Measurements from ENCODE around the gene PAK1. TPM values are rescaled to one million over a fixed set of nuclear protein-coding genes. Genes with fewer than 3 reads are reported as not detected.

The PAK1 gene
- total and polyA plus RNA-seq, 2 of the 8 experiments (the other 6 are each of a cell fraction or from before 2014, with no cell fraction given): 87.7 to 151 TPM

DNA sequence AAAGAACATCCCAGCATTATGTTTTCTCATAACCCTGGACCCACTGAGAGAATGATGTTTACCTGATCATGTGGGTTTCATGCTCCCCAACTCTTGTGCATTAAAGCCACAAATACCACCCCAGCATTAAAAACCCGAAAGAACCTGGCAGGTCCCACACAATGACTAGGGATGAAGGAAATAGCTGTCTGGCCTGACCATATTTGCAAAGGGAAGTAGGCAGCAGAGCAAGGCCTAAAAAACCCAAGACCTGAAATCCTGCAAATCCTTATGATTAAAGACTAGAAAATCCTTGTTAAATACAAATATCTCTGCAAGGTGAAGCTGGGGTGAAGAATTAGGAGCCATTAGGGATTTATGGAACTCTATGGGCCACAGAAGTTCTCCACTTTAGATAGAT lies 23.7 kb downstream of the PAK1 start:
- H2BK15ac ChIP-seq (ENCODE audit: low read length): no peak overlapping the region
- H2AFZ ChIP-seq (ENCODE audit: low read length): no peak overlapping the region
- no peak overlapping the region for H3K18ac ChIP-seq (ENCODE audit: extremely low read depth, low read length)
- POLR2A ChIA-PET (ENCODE audit: partially characterized antibody): interaction anchor here (0.7 to 5.3 kb wide), 3 partner anchors 10 to 92 kb away, joined by 3 to 19 read pairs (median 3); no protein-coding TSS in a partner anchor
- no peak overlapping the region for H3K14ac ChIP-seq (ENCODE audit: insufficient read length)
- peaks cover 0 to 3% (median 0%) of the 10 kb centered on the region in 4 experiments; a peak in 1 of 8 replicates for H3K36me3 ChIP-seq (ENCODE audit: control insufficient read depth in 2 of 4, insufficient read depth in 4 of 4, low read length in 3 of 4)
- H4K20me1 ChIP-seq (replicated peaks in 1 of 2; ENCODE audit: control insufficient read depth in 1 of 2, insufficient read depth in 2 of 2, low read length in 2 of 2): no peaks in the 10 kb centered on the region
- no peak overlapping the region for H3K9ac ChIP-seq (replicated peaks in 1 of 4; ENCODE audit: extremely low read depth in 1 of 4, low read depth in 3 of 4, low read length in 3 of 4)
- H4K8ac ChIP-seq (ENCODE audit: extremely low read depth, insufficient read depth, low read length): no peak overlapping the region
- no peak overlapping the region for H3K23ac ChIP-seq (ENCODE audit: insufficient read length)
- H3K4me1 ChIP-seq (replicated peaks in 1 of 4; ENCODE audit: control insufficient read depth in 3 of 4, insufficient read depth in 4 of 4, low read length in 3 of 4): peaks cover 0 to 21% (median 9%) of the 10 kb centered on the region in 4 experiments; a peak in 6 of 7 replicates
- no peak overlapping the region for H3K4ac ChIP-seq (replicated peaks; ENCODE audit: insufficient read length, low read depth, low read length)
- no peaks in the 10 kb centered on the region; the same call in 1 of the 2 replicates for H3K79me1 ChIP-seq (ENCODE audit: low read depth, low read length)
- H2BK20ac ChIP-seq (ENCODE audit: low read length): no peak overlapping the region
- H3K9me3 ChIP-seq (ENCODE audit: insufficient read depth in 2 of 2, low read depth in 1 of 2, low read length in 1 of 2): no peaks in the 10 kb centered on the region
- no peak overlapping the region for H3K56ac ChIP-seq (replicated peaks; ENCODE audit: insufficient read length, low read depth, low read length)
- FAIRE-seq (no peak), DNase-seq (ENCODE audit: low read depth in 1 of 2, low spot score in 2 of 2) (no peak)
- no peaks in the 10 kb centered on the region for H3K27me3 ChIP-seq (replicated peaks in 1 of 4; ENCODE audit: control insufficient read depth in 3 of 4, extremely low read depth in 1 of 4, insufficient read depth in 3 of 4, low read length in 3 of 4)
- CTCF ChIA-PET (ENCODE audit: partially characterized antibody): interaction anchor here (1.6 kb wide), 1 partner anchor 21 kb away, joined by 9 read pairs; no protein-coding TSS in a partner anchor
- no peak overlapping the region for H3K4me3 ChIP-seq (ENCODE audit: extremely low read depth in 1 of 4, insufficient read depth in 2 of 4, low read depth in 3 of 4, low read length in 4 of 4)
- no peak for TF ChIP-seq KDM1A (IDR thresholded peaks at IDR 0.05; ENCODE audit: borderline replicate concordance, low read length)
- TF ChIP-seq SP4 (IDR thresholded peaks at IDR 0.05; ENCODE audit: low read length): no peak
- no peak for TF ChIP-seq POLR2AphosphoS5 (IDR thresholded peaks at IDR 0.05; ENCODE audit: low read depth, low read length)
- TF ChIP-seq NANOG (IDR thresholded peaks at IDR 0.05; ENCODE audit: insufficient read depth, low read depth, low read length, poor library complexity, severe bottlenecking): no peak
- TF ChIP-seq TAF1 (IDR thresholded peaks at IDR 0.05; ENCODE audit: low read depth, low read length): no peak
- no peak for TF ChIP-seq BRCA1 (IDR thresholded peaks at IDR 0.05; ENCODE audit: low read depth, low read length)
- no peak for TF ChIP-seq SP2 (IDR thresholded peaks at IDR 0.05; ENCODE audit: low read length)
- no peak for TF ChIP-seq CHD2 (IDR thresholded peaks at IDR 0.05; ENCODE audit: low read length)
- no peak for TF ChIP-seq SIN3A (conservative IDR thresholded peaks at IDR 0.05 in 1 of 2, IDR thresholded peaks at IDR 0.05 in 1 of 2; ENCODE audit: low read depth in 1 of 2, low read length in 2 of 2)
- no peak overlapping the region for H2BK5ac ChIP-seq (ENCODE audit: low read depth, low read length)
- H2BK12ac ChIP-seq (ENCODE audit: low read depth, low read length): no peak overlapping the region
- H3K4me2 ChIP-seq (ENCODE audit: insufficient read depth in 1 of 2, low read depth in 2 of 2, low read length in 2 of 2): no peak overlapping the region
- WGBS, 2 experiments (ENCODE audit: extremely low coverage in 1 of 2, insufficient coverage in 1 of 2, insufficient read length in 1 of 2, insufficient replicate concordance in 2 of 2, low coverage in 1 of 2, low lambda C conversion rate in 2 of 2, missing lambda C conversion rate in 1 of 2): 79% methylated on average over 1 of the region's 1 CpG; no CpG with 5 or more reads in 1 of the 2 experiments
- H3K27ac ChIP-seq (ENCODE audit: low read depth, low read length): no peak overlapping the region
- no peak overlapping the region for H4K5ac ChIP-seq (ENCODE audit: insufficient read length, low read depth, low read length)
- H2AK5ac ChIP-seq (ENCODE audit: low read depth, low read length): no peak overlapping the region
- H3K79me2 ChIP-seq (ENCODE audit: control insufficient read depth in 1 of 2, insufficient read depth in 2 of 2, low read length in 2 of 2): peaks cover 0 to 86% of the 10 kb centered on the region in 2 experiments; a peak in 3 of 4 replicates
- H3K23me2 ChIP-seq (ENCODE audit: low read depth, low read length): no peaks in the 10 kb centered on the region
- H2BK120ac ChIP-seq (replicated peaks; ENCODE audit: low read depth, low read length): no peak overlapping the region
- H4K91ac ChIP-seq (replicated peaks; ENCODE audit: insufficient read length, low read length): no peak overlapping the region
